Activated gamma-delta T cell treated with Interleukin-2 at 50 U/mL for 16 hours (primary cell): Measurements from ENCODE around the gene ZNG1B.
"Not testable (repeated sequence)": the region's sequence is repeated elsewhere in the genome, so short reads cannot be mapped to it uniquely, and the experiment has no call there.

Experiments
- DNase-seq: peaks from one replicate; pipeline ENCODE4 v3.0.0-alpha.2; 2020

Gene ZNG1B

DNA sequence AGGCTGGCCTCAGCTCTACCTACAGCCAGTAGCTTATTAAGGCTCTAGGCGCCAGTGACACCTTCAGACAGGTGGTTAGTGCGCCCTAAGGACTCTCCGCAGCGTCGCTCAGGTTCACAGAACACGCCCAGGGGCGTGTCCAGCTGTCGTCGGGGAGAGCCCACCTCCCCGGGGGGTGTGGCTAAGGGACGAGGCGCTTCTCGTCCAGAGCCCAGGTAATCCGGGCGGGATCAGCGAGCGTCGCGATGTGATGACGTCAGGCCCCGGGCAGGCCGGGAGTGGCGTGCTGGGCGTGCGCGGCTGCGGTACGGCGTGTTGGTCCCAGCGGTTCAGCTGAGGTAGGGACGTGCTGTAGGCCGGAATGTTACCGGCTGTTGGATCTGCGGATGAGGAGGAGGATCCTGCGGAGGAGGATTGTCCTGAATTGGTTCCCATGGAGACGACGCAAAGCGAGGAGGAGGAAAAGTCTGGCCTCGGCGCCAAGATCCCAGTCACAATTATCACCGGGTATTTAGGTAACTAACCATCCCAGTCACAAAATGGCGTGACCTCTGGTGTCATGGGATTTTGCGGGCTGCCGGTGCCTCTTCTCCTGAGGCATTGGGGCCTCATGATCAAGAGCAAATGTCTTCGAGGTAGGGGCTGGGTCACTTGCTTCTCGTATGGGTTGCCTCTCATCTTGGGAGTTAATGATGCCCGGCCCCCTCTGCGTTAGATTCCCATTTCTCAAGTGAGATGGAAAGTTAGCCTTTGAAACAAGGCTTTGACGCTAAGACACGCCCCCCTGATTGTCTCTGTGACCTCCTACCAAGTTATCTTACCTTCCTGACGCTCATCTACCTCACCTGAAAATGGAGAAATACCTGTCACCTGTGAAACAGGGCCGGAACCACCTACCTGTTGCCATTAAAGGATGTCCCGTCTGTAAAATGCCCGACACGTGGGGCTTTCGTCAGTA, at the start of gene ZNG1B:
Gene ZNG1B, plus strand, starts transcription at position 184 of the 958 bp plus-strand sequence. Its CDS starts 178 bp downstream, at position 362.
- peak; percentile 73 for DNase-seq

DNA sequence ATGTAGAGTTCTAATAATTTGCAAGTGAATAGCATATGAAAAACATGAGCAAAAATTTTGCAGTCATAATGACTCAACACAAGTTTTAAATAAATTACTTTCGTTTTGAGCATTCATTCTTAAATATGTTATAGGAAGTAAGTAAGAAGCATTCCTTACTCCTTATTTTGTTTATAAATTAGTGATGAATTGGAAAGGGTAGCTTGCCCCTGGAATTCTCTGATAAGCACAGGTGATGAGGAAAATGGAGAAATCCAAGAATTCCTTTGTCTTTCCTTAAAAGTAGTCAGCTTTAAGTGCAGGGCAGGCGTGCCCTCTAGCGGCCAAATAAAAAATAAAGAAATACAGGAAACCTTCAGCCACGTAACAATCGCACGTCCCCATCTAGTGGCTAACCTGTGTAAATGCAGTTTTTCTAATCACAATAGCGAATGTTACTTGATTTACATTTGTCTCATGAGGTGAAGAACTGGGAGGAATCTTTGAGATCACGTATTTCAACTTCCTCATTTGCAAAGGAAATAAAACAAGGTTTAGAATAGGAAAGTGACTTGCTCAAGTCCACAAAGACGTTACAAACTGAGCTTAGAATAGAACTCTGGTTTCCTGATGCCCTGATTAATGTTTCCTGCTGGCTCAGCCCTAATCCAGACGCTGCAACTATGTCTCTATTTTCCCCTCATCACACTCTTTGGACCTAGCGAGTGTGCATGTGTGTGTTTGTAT, 47.2 kb upstream of the ZNG1B start:
- peak; percentile 42 for DNase-seq

DNA sequence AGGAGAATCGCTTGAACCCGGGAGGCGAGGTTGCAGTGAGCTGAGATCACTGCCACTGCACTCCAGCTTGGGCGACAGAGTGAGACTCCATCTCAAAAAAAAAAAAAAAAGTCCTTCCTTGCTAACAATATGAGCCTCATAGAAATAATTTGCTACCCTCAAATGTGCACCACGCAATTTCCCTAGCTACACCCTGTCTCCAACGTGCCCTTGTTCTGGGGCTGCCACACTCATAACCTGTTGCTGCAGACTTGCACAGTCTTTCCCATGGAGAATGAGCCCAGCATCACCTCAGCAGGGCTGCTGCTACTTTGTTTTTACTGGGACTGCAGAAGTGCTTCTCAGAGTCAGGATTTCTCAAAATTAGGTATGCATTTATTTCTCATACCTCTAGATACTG, 46.4 kb upstream of the ZNG1B start:
- DNase-seq = no peak

DNA sequence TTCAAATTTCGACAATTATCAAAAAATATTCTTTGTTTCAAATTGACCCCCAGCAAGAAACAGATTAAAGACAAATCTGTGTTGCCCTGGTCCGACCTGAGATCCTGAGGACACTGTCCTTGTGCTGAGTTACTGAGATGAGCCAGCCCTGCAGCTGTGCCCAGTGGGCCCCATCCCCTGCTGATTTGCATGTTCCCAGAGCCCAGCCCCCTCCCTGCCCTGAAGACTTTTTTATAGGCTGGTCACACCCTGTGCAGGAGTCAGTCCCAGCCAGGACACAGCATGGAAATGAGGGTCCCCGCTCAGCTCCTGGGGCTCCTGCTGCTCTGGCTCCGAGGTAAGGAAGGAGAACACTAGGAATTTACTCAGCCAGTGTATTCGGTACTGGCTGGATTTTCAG, 31.4 kb upstream of the ZNG1B start:
- no peak for DNase-seq

DNA sequence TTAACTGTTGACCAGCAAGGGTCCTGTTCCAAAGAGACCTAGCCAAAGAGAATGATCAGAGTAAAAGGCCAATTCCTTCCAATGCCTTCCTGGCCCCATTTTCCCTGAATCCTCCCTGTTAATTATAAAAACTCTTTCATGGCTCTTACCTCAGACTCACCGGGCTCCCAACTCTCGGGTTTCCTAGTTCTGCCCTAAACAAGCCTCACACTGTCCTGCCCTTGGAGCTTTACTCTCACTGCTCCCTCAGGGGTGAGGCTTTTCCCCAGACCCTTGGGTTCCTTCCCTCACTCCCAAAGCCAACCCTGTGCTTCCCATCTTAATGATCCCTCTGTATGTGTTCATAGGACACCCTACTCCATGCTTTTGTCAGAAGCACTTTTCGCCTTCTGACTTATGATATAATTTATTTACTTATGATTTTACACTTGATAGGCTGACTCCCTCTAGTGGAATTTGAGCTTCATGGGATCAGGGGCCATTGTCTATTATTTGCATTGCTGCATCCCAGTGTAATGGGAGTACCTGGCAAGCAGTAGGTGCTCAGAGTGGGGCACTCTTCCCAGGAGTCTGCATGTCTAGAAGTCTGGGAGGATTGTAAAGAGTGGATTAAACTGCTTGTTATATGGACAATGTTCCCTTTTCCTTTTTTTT, 29.9 kb upstream of the ZNG1B start:
- DNase-seq = no peak

DNA sequence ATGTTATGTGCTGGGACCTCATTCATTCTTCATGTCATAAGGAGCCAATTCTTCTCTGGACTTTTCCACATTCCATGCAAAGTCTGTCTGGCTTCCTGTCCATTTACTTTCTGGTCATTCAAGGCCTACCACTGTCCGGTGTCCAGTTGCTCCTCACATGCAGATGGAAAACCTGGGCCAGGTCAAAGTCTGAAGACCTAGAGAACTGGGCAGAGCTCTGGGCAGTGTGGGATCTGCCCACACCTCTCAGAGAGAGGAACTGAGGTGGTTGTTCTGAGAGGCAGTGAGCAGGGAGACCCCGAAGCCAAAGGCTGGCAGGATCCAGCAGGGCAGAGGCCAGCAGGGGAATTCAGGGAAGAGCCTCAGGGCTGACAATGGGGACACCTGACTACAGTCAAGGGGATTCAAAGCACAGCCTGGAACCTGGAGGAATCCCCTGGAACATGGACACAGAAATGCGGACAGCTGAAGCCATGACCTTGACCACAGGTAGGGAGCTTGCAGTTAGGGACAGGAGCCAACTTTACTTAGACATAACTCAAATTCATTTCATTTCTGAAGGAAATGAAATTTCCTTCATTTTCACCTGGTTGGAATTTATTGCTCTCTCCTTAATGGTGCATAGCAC, 25.7 kb upstream of the ZNG1B start:
- not testable (repeated sequence) for DNase-seq

DNA sequence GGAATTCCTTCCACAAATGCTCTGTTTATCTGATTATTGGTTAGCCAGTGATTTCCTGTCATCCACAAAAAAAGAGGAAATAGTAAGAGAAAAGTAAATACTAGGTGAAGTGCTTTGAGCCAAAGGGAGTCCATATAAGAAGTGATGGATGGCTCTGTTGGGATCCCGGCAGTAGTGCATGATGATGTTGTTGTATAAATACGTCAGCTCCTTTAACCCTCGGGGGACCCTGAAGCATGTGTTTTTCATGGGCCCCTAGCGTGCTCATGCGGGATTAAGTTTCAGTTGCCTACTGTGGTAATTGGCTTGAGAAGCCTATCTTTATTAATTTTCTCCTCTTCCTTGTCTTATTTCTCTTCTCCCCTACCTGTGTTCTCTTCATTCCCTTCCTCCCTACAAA, 24.7 kb upstream of the ZNG1B start:
- not testable (repeated sequence) for DNase-seq

DNA sequence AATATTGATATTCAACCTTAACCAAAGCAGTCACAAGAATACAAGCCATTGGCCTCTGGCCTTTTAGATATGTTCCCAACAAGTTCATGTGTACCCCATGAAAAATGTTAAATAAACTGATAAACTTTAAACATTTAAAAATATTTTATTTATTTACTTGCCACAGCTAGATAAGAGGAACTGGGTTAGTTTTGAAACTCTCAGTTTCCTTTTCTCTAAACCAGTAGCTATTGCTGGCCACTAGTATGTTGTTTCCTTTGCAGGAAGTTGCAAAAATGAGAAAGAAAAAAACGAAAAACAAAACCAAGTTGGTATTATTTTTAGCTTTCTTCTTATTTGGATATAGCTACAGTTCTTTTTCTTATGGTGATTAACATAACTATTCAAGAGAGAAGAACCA, 5.7 kb upstream of the ZNG1B start:
- DNase-seq = not testable (repeated sequence)

DNA sequence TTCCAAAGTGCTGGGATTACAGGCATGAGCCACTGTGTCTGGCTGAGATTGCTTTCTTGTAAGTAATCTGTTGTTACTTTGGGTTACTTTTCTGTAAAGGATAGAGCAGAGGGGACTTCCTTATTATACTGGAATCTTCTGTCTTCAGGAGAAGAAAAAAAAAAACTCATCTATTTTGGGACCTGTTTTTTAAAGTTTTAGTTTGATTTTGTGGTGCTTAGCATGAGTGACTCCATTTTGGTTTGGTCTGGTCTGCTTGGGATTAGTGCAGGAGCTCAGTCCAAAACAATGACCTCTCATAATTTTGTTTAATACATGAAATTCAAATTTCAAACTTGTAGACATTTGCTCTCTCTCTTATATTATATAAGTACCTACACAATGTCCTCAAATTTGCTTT, 4.0 kb upstream of the ZNG1B start:
- not testable (repeated sequence) for DNase-seq

DNA sequence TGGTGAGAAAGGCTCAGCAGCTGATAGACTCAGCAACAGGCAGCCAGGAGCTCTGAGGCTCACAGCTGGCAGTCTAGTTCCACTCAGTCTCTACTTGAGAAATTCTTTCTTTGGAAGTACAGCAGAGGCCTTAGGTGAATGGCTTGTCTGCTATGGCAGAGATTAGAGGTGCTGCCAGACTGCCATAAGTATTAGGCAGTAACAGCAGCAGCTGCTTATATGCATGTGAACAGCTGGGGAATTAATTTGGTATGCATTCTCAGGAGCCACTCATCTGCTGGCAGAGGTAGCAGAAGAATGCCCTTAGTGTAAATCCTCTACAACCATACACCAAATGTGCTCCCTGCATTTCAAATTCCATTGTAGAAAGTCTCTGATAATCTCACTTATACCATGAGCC, 28.3 kb downstream of the ZNG1B start:
- DNase-seq = not testable (repeated sequence)

DNA sequence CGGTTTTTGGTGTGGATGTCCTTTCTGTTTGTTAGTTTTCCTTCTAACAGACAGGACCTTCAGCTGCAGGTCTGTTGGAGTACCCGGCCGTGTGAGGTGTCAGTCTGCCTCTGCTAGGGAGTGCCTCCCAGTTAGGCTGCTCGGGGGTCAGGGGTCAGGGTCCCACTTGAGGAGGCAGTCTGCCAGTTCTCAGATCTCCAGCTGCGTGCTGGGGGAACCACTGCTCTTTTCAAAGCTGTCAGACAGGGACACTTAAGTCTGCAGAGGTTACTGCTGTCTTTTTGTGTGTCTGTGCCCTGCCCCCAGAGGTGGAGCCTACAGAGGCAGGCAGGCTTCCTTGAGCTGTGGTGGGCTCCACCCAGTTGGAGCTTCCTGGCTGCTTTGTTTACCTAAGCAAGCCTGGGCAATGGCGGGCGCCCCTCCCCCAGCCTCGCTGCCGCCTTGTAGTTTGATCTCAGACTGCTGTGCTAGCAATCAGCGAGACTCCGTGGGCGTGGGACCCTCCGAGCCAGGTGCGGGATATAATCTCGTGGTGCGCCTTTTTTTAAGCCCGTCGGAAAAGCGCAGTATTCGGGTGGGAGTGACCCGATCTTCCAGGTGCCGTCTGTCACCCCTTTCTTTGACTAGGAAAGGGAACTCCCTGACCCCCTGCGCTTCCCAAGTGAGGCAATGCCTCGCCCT, 39.3 kb downstream of the ZNG1B start:
- DNase-seq = not testable (repeated sequence)

DNA sequence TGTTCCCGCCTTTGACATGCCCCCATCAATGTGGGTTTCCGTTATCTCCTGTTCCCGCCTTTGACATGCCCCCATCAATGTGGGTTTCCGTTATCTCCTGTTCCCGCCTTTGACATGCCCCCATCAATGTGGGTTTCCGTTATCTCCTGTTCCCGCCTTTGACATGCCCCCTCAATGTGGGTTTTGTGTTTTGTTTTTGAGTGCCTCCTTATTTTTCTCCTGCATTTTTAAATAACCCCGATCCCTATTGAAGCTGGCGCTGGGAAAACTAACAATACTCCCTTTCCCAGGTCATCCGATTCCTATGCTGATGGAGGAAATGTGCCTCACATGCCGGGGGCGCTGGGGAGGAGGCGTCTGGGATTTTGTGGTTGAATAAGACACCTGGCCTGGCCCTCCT, 59.0 kb downstream of the ZNG1B start:
- not testable (repeated sequence) for DNase-seq

DNA sequence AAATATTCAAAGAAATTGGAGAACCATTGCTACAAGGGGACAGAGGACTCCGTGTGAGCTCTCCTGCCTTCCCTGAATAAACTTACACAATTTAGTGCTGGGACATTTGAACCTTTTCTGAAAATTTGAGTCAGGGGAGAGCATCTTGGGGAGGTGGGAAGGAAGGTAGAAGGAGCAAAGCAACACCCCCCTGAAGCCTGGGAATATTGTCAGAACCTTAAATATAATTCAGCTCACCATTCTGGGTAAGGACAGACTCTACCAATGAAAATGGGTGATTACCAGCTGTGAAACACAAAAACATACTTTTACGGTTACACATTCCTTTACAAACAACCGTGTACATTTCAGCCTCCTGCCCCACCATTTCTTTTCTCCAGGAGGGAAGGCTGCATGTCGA, 60.9 kb downstream of the ZNG1B start, which contains the start of gene FOXD4L1:
Gene FOXD4L1, plus strand, starts transcription at position 301 of the 400 bp plus-strand sequence. CDS start 592 bp downstream, outside the sequence.
- not testable (repeated sequence) for DNase-seq

DNA sequence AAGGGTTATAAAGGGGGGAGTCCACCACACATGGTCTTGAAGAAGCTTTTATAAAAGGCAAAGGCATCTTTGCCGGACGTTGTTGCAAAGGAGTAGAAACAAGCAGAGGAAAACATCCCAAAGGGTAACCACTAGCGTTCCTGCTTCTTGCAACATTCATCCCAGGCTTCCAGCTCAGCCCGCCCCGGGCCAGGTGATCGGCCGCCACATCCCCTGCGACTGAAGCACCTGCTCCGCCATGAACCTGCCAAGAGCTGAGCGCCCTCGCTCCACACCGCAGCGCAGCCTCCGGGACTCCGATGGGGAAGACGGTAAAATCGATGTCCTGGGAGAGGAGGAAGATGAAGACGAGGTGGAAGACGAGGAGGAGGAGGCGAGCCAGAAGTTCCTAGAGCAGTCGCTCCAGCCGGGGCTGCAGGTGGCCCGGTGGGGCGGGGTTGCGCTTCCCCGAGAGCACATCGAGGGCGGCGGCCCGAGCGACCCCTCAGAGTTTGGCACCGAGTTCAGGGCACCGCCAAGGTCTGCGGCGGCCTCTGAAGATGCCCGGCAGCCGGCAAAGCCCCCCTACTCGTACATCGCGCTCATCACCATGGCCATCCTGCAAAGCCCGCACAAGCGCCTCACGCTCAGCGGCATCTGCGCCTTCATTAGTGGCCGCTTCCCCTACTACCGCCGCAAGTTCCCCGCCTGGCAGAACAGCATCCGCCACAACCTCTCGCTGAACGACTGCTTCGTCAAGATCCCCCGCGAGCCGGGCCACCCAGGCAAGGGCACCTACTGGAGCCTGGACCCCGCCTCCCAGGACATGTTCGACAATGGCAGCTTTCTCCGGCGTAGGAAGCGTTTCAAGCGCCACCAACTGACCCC, 61.8 kb downstream of the ZNG1B start:
- not testable (repeated sequence) for DNase-seq

DNA sequence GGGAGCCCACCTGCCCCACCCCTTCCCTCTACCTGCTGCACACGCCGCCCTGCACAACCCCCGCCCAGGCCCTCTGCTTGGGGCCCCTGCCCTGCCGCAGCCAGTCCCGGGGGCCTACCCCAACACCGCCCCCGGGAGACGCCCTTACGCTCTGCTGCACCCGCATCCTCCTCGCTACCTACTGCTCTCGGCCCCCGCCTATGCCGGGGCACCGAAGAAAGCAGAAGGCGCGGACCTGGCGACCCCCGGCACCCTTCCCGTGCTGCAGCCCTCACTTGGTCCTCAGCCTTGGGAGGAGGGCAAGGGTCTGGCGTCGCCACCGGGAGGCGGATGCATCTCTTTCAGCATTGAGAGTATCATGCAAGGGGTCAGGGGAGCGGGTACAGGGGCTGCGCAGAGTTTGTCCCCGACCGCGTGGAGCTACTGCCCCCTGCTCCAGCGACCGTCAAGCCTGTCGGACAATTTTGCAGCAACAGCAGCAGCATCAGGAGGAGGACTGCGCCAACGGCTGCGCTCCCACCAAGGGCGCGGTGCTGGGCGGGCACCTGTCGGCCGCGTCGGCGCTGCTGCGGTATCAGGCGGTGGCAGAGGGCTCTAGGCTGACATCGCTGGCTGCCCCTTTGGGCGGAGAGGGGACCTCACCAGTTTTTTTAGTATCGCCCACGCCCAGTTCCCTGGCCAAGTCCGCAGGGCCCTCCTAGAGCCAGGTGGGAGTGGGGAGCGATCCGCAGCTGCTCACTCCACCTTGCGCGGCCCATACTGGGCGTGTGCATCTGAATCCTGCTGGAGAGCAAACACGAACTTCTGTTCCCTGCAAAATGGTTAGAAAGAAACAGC, 62.6 kb downstream of the ZNG1B start:
- not testable (repeated sequence) for DNase-seq

DNA sequence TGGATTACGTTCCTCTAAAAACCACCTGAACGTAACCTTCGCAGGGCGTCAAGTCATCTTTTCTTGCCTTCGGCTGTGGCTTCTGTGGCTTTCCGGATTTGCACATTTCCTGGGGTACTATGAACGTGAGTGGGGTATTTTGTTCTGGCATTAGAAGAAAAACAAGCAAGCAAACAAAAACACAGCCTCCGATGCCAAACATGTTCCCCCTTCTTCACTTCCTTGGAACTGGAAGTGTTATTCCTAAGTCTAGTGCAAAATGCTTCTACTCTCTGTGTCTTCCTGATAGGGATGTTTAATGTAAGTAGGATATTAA, 63.2 kb downstream of the ZNG1B start:
- DNase-seq = not testable (repeated sequence)

DNA sequence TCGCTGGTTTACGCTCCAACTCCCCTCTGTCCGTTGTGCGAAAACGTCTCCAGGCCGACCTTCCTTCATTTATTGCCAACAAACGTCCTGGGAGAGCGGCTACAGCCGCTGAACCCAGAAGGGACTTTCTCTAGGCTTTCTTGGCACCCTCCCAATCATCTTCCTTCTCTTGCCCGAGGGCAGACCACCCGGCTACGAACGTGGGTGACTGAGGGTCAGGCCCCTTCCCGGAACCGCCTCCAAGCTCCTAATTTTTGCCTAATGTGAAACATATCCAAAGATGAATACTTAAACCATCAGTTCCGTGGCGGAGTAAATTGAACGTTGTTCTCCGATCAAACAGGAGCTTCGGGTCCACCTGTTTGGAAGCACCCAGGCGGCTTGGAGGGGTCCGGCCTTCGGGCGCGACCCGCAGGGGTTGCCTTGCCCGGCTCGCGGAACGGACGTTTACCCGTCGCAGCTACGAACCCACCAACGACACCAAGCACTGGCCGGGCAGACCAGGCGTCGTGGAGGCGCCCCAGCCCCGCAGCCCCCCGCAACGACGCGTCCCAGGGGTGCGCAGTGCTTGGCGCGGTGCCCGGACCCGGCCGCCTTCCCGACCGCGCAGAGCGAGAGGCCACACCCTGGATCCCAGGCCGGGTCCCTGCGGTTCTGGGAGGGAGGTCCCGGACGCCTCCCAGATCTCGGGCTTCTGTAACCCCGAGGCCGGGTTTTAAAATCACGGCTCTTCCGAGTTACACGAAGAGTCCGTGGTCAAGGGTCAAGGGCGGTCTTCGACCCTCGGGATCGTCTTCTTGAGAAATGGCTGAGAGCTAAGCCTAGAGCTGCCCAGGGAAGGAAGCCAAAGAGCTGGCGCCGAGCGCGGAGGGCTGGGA, 65.0 kb downstream of the ZNG1B start:
- not testable (repeated sequence) for DNase-seq

DNA sequence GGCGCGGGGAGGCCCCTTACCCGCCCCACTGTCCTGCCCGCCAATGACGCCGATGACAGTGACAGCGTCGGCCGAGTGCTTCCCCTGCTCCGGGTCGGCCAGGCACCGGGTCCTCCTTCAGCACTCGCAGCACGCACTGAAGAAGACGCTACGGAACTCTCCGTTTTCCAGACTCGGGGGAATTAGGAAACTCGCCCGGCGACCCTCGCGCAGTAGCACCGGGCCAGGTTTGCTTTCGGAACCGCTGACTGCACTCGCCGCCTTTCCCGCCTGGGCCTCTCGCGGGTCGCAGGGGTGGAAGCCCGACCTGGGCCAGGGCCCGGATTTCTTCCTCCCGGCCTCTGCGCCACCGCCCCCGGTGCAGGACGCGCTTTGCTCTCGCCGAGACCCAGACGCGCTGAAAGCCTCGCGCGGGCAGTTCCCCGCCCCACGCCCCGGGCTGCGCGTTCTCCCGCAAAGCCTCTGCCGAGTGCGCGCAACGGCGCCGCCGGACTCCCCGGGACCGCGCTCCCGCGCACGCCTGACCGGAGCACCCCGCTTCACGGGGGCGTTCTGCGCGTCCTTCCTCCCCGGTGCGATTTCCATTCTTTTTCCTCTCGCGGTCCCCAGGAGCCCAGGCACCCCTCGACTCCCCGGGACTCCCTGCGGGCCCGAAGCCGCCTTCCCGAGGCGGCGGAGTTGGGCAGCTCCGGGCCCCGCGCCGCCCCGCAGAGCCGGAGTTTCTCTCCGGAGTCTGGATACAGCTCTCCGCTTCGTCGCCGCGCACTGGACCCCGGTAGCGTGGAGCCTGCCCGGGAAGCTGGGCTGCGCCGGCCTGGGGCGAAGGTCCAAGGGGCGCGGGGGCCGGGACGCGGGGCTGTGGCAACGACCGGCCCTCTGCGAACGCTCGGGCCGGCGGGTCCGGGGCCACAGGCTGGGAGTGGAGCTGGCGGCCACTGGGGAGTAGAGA, 65.9 kb downstream of the ZNG1B start:
- not testable (repeated sequence) for DNase-seq
